ENCODE results near the gene PBX1.

Gene PBX1

DNA sequence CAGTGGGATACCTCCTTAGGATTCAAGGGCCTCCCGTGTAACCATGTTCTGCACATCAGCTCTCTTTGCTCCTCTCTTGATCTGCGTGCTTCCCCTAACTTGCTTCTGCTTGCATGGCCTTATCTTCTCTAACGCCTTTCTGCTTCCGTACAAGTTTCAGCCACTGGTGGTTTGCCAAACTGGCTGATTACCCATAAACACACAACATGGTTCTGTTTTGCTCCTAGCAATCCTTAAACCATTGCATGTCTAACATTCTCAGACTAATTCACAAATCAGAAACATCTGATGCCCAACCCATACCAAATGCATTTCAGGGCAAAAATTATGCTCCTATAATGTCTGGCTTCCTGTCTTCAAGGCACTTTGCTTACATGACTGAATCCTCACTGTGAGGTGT is 166.4 kb downstream of the PBX1 start:
- H3K36me3 Mint-ChIP-seq (ENCODE audit: low read depth) = no peaks in the 10 kb centered on the region
- peaks cover 9% of the 10 kb centered on the region for H3K4me1 Mint-ChIP-seq (ENCODE audit: low read depth)
- H3K9me3 Mint-ChIP-seq = no peaks in the 10 kb centered on the region
- no peak overlapping the region for H3K27ac Mint-ChIP-seq
- no peaks in the 10 kb centered on the region for H3K27me3 Mint-ChIP-seq
- H3K4me3 Mint-ChIP-seq = no peak overlapping the region

DNA sequence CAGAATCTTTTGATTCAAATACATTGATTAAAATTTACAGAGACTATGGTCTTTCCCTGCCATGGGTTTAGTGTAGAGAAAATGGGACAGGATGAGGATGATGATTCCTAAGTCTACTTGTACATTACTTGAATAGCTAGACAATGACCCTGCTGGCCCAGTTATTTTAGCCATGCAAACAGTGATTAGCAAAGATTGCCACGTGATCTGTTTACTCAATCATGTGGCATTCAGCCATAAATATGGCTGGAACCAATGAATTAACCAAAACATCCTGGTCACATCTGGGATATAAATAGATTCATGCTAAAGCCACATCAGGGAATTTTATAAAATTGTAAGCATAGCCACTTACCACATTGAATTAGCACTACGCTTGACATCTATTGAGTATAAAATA is 167.3 kb downstream of the PBX1 start:
- H3K9me3 Mint-ChIP-seq = no peaks in the 10 kb centered on the region
- H3K4me1 Mint-ChIP-seq (ENCODE audit: low read depth) = peaks cover 1% of the 10 kb centered on the region
- no peak overlapping the region for H3K27ac Mint-ChIP-seq
- H3K4me3 Mint-ChIP-seq = no peak overlapping the region
- no peaks in the 10 kb centered on the region for H3K36me3 Mint-ChIP-seq (ENCODE audit: low read depth)
- H3K27me3 Mint-ChIP-seq = no peaks in the 10 kb centered on the region

DNA sequence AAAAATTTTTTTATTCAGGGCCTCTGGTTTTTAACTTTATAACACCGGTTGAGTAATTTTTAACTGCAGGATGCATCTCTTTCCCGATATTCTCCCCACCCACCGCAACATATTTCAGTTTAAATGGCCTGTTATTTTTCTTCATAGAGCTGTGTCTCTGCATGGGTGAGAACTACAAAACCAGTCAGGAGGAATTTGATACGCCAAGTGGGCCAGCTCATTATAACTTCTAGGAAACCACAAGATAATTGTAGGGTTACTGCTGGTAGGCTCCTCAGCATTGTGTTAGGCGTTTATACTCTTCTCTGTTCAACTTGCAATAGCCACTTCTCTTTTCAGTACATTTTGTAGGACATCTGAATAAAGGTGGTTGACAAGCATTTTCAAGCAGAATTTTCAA is 169.7 kb downstream of the PBX1 start:
- Mint-ChIP-seq H3K4me3 (no peak overlapping the region), H3K27me3 (no peaks in the 10 kb centered on the region), H3K9me3 (no peaks in the 10 kb centered on the region), H3K4me1 (ENCODE audit: low read depth) (no peaks in the 10 kb centered on the region), H3K27ac (no peak overlapping the region), H3K36me3 (ENCODE audit: low read depth) (no peaks in the 10 kb centered on the region)

DNA sequence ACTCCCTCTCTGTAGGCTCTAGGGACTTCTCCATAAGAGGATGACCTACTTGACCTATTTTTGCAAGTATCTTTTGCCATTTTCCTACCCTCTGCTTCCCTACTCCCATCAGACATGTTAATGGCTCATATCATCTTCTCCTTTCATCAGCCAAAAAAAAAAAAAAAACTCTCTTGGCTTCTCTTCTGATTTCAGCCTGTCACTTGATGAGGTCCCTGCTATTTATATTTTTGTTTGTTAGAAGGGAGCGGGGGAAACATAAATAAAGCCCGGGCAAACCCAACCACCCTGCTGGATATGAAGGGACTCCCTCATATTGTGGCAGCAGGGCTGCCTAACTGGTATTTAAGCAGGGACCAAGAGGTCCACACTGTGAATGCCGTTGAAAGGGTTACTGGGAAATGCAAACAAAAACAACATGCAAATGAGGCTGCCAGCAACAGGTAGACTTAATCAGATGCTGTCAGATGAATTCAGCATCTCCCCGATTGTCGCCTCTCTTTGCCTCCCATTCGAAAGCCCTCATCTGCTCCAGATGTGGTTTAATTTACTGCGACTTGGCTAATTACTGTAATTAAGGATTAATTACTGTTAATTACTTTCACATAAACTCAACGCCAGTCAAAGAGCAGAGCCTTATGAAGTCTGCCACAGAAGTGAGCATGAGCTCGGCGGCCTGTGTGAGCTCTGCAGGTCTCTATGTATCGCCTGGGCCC is 172.3 kb downstream of the PBX1 start:
- no peak overlapping the region for H3K4me3 Mint-ChIP-seq
- no peaks in the 10 kb centered on the region for H3K9me3 Mint-ChIP-seq
- H3K27ac Mint-ChIP-seq = no peak overlapping the region
- no peaks in the 10 kb centered on the region for H3K36me3 Mint-ChIP-seq (ENCODE audit: low read depth)
- no peaks in the 10 kb centered on the region for H3K4me1 Mint-ChIP-seq (ENCODE audit: low read depth)
- H3K27me3 Mint-ChIP-seq = no peaks in the 10 kb centered on the region

DNA sequence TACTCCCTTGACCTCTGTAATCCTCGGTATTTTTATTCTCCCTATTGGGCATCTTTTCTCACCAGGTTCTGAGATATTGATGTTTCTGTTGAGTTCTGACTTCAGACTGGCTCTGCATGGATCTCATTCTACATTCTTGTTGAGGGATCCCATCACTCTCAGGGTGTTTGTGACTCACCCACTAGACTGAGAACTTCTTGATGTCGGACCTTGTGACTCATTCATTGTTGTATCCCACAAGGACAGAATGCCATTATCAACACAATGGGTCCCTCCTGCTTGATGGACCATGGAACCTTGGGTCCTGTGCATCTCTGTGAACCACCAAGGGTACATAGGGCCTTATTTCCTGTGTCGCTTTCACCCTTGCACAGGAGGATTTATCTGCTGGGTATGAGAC is 174.1 kb downstream of the PBX1 start:
- Mint-ChIP-seq H3K36me3 (ENCODE audit: low read depth) (no peaks in the 10 kb centered on the region), H3K4me1 (ENCODE audit: low read depth) (no peaks in the 10 kb centered on the region), H3K27me3 (no peaks in the 10 kb centered on the region), H3K4me3 (no peak overlapping the region), H3K27ac (no peak overlapping the region), H3K9me3 (no peaks in the 10 kb centered on the region)

DNA sequence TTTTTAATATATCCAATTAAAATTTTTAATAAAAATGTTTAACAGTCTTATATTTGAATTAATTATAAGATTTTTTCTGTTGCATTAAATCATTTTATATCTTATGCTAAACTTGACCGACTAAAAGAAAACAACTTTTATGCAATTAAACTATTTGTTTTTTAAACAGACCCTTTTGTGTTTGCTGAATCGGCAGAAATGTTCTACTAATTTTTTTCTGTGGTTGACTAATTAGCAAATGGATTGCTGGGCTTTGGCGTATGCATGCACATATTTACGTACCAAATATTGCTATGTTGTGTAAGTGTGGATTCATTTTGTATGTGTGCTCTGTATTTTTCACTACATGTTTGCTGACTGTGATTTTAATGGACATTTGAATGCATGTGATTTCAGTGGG is 174.8 kb downstream of the PBX1 start:
- no peaks in the 10 kb centered on the region for H3K27me3 Mint-ChIP-seq
- no peak overlapping the region for H3K27ac Mint-ChIP-seq
- no peaks in the 10 kb centered on the region for H3K4me1 Mint-ChIP-seq (ENCODE audit: low read depth)
- H3K4me3 Mint-ChIP-seq = no peak overlapping the region
- H3K36me3 Mint-ChIP-seq (ENCODE audit: low read depth) = no peaks in the 10 kb centered on the region
- no peaks in the 10 kb centered on the region for H3K9me3 Mint-ChIP-seq

DNA sequence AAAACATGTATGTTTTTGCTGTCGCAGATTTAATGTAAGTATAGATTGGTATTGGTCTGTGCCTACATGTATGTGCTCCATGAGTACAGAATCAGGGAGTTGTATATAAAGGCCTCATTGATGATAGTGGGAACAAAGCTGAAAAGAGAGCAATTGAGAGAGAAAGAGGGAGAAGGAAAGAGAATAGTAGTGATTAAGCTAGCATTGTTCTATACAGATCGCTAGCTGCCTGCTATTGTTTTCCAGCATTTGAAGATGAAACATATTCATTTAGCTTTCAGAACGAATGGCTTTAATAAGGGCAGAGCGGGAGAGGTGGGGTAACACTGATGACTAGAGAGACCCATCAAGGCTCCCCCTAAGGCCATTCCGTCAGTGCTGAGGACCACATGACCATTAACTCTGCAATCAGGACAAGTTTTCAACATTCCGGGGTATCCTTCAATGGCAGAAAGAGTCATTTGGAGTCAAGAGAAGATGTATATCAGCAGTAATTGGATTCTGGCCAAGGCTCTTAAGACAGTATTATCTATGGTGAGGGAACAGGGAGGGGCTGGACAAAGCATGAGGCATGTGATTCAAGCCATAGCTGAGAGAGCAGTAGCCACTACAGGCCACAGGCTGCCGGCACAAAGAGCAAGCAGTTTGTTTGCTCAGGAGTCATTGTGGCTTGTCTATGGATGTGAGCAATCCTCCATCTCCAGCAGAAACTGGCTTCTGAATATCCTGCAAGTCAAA is 176.5 kb downstream of the PBX1 start:
- no peaks in the 10 kb centered on the region for H3K27me3 Mint-ChIP-seq
- H3K36me3 Mint-ChIP-seq (ENCODE audit: low read depth) = no peaks in the 10 kb centered on the region
- no peak overlapping the region for H3K4me3 Mint-ChIP-seq
- H3K4me1 Mint-ChIP-seq (ENCODE audit: low read depth) = no peaks in the 10 kb centered on the region
- no peak overlapping the region for H3K27ac Mint-ChIP-seq
- H3K9me3 Mint-ChIP-seq = no peaks in the 10 kb centered on the region

DNA sequence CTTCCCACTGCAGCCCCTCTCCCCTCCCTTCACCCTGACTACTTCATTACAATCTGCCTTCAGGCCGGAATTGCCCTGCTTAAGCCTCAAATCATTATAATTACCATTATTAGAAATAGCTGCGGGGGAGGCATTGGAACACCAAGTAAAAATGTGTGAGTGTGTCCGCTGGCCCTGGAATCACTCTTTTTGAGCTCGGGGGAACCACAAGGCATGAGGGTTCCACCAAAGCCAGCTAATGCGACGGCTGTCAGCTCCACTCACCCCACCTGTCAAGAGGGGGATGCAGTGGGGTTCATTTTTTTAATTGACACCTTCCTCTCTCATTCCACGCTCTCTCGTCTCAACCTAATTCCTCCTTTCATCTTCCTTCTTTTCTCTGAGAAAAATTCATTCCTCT is 177.2 kb downstream of the PBX1 start:
- H3K27me3 Mint-ChIP-seq = no peaks in the 10 kb centered on the region
- no peaks in the 10 kb centered on the region for H3K4me1 Mint-ChIP-seq (ENCODE audit: low read depth)
- H3K4me3 Mint-ChIP-seq = no peak overlapping the region
- no peaks in the 10 kb centered on the region for H3K9me3 Mint-ChIP-seq
- no peaks in the 10 kb centered on the region for H3K36me3 Mint-ChIP-seq (ENCODE audit: low read depth)
- H3K27ac Mint-ChIP-seq = no peak overlapping the region

DNA sequence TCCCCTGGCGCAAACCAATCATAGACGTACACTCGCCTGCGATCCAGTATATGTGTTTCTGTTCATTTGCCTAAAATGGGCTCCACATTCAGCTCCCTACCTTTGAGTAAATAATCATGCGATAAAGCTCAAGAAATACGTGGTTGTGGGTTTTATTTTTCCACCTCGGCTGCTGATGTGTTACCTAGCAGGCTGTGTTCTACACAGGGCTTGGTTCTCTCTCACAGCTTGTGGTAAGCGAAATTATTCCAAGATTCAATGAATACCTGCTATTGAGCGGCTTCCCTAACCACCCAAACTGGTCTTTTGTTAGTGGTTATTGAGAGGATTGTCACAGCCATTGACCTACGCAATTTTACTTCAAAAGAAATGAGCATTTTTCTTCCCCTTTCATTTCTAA is 180.2 kb downstream of the PBX1 start:
- no peaks in the 10 kb centered on the region for H3K9me3 Mint-ChIP-seq
- H3K36me3 Mint-ChIP-seq (ENCODE audit: low read depth) = no peaks in the 10 kb centered on the region
- H3K27me3 Mint-ChIP-seq = no peaks in the 10 kb centered on the region
- H3K4me1 Mint-ChIP-seq (ENCODE audit: low read depth) = no peaks in the 10 kb centered on the region
- H3K4me3 Mint-ChIP-seq = no peak overlapping the region
- no peak overlapping the region for H3K27ac Mint-ChIP-seq

DNA sequence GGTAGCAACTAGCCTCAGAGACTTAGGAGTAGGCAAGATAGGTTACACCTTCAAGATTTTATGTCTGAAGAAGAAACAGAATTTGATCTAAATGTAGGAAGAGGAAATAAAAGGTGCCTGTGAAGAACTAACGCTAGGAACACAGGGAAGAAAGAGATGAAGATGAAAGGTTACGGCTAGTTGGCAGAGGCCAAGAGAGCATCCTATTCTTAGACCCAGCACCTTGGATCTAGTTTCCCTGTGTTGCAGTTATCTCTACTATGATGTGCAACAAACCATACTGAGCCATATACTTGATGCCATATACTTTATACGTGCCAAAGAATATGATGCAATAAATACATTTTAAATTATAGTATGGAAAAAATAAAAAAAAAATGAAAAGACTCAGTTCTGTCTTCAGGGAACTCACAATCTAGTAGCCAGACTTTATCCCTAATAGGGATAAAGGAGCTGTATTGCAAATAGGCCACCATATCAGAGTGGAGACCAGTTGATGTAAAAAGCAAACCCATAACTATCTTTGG is 181.1 kb downstream of the PBX1 start:
- no peaks in the 10 kb centered on the region for H3K9me3 Mint-ChIP-seq
- H3K4me3 Mint-ChIP-seq = no peak overlapping the region
- H3K27ac Mint-ChIP-seq = no peak overlapping the region
- no peaks in the 10 kb centered on the region for H3K36me3 Mint-ChIP-seq (ENCODE audit: low read depth)
- no peaks in the 10 kb centered on the region for H3K27me3 Mint-ChIP-seq
- H3K4me1 Mint-ChIP-seq (ENCODE audit: low read depth) = no peaks in the 10 kb centered on the region

DNA sequence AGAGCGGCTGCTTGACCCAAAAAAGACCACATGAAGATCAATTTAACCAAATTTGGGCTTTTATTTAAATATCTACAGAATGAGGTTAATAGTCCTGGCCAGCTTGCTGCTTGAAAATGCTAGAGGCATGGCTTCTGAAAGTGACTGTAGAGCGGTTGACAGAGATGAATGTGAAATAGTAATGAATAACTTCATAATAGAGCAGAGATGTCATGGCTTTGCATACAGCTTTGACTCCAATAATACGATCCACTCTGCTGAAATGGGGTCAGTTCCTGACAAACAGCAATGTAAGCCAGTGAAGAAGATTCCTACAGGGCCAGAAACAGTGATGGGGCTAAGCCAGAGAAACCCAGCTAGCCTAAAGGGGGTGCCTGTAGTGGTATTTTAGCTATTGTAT is 183.8 kb downstream of the PBX1 start:
- Mint-ChIP-seq H3K4me3 (no peak overlapping the region), H3K27me3 (no peaks in the 10 kb centered on the region), H3K27ac (no peak overlapping the region), H3K36me3 (ENCODE audit: low read depth) (no peaks in the 10 kb centered on the region), H3K4me1 (ENCODE audit: low read depth) (no peaks in the 10 kb centered on the region), H3K9me3 (no peaks in the 10 kb centered on the region)

DNA sequence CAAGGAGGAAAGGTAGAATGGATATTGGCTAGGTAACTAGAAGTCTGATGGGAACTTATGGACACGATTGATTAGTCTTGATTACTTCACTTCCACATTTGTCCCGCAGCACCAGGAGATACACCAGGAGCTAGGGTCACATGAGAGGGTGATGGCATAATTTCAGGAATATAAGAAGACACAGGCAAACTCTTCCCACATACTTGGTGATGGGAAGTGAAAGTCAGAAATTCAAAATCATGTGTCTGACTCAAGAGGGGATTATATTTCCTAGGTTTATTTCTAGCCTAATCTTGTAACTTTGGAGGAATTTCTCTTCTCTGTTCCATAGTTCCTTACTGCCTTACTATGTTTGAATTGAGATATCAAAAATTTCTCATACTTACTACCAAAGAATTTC is 185.0 kb downstream of the PBX1 start:
- Mint-ChIP-seq H3K27me3 (no peaks in the 10 kb centered on the region), H3K4me3 (no peak overlapping the region), H3K27ac (no peak overlapping the region), H3K9me3 (no peaks in the 10 kb centered on the region), H3K36me3 (ENCODE audit: low read depth) (no peaks in the 10 kb centered on the region), H3K4me1 (ENCODE audit: low read depth) (no peaks in the 10 kb centered on the region)

DNA sequence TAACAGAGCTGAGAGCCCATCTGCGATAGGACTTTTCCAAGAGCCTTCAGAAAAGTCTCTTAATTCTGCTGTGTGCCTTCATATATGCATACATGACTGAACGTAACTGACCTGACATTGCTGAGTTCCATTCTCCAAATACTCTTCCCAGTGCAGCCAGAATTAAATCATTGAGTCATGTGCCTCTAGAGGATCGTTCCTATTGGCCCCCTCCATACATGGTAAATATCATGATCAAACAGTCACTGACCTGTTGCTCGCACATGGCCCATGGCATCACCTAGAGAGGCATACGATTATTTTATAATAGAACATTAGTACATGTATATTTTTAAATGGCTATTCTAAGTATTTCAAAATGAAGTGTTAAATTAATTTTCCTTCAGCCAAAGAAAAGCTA is 186.8 kb downstream of the PBX1 start:
- no peaks in the 10 kb centered on the region for H3K36me3 Mint-ChIP-seq (ENCODE audit: low read depth)
- H3K4me3 Mint-ChIP-seq = no peak overlapping the region
- H3K4me1 Mint-ChIP-seq (ENCODE audit: low read depth) = no peaks in the 10 kb centered on the region
- no peaks in the 10 kb centered on the region for H3K27me3 Mint-ChIP-seq
- H3K9me3 Mint-ChIP-seq = no peaks in the 10 kb centered on the region
- H3K27ac Mint-ChIP-seq = no peak overlapping the region

DNA sequence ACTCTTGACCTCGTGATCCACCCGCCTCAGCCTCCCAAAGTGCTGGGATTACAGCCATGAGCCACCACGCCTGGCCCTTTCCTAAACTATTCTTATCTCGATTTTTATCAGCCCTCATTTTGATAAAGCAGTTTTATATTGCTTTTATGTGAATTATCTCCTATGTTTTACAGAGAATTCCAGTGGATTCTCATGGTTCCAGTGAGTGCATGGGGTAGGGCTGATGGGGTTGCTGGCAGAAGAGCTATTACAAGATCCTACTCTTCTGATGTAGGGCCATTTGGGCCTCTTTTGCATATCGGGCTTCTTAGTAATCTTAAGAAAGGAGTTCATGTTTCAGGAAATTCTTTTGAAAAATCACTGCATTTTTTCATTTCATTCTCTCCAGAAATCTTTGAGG is 187.6 kb downstream of the PBX1 start:
- Mint-ChIP-seq H3K36me3 (ENCODE audit: low read depth) (no peaks in the 10 kb centered on the region), H3K27me3 (no peaks in the 10 kb centered on the region), H3K4me3 (no peak overlapping the region), H3K4me1 (ENCODE audit: low read depth) (no peaks in the 10 kb centered on the region), H3K27ac (no peak overlapping the region), H3K9me3 (no peaks in the 10 kb centered on the region)

DNA sequence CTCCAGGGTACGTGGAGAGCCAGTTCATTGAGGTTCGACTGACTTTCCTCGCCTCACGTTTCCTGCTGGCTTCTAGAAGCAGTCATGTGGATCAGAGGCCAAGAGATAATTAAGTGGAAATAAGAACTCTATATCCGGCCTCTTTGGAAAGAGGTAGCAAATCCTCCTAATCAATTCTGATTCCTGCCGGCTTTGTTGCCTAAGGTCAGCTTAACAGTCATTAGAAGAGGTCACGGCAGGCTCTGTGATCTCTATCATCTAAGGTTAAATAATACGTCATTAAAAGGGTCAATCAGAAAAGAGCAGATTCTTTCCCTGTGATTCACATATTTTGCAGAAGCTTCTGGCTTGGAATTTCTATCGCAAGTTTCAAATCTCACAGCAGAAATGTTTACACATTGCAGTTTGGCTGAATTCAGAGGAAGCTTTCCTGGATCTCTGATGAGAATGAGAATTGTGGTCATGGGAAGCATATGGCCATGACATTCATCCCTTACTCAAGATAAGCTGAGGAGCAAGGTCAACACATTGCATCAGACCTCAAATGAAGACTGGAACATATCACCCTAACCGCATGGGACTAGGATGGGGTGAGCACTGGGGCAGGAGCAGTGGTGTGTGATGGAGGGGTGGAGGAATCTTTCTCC is 189.4 kb downstream of the PBX1 start:
- Mint-ChIP-seq H3K27me3 (no peaks in the 10 kb centered on the region), H3K36me3 (ENCODE audit: low read depth) (no peaks in the 10 kb centered on the region), H3K4me1 (ENCODE audit: low read depth) (no peaks in the 10 kb centered on the region), H3K4me3 (no peak overlapping the region), H3K27ac (no peak overlapping the region), H3K9me3 (no peaks in the 10 kb centered on the region)
